ENCODE results near the gene ZNF692.

DNA sequence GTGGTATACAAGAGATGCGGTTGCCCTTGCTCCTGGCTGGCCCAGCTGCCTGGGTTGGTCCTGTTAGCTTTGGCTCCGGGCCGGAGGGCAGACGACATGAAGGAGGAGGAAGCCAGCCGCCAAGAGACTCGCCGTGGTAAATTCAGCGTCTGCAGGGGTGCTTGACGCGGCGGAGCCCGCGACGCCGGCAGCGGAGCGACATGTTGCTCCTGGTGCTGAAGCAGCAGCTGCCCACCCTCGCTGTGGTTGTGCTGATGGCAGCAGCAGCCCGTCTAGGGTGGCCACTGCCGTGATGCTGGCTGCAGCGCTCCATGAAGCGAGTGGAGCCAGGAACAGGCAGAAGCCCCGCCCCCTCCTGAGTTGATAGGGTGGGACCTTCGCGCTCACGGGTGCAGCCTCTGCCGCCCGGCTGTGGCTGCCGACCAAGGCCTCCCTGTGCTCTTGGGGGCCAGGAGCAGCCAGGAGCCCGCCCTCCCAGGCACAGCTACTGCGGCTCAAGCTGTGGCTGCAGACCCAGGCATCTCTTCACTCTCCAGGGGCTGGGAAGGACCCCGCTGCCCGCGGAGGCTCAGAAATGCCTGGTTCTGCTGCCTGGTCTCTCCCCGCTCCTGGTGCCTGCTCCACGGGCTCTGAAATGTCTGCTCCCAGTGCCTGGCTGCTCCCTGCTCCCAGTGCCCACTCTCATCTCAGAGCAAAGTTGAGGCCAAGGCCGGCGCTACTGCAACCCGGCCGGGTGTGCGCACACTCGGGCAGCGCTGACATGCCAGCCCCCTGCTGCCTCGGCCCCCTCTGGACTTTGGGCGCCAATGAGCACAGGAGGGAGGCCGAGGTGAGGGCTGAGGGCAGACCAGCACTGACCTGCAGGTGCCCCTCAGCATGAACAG lies 4.4 kb upstream of the ZNF692 start:
- TF ChIP-seq CTCF (IDR thresholded peaks at IDR 0.05) (no peak), POLR2A (IDR thresholded peaks at IDR 0.05) (peak; percentile 38 to 60)
